ENCODE measurements around the gene CCDC88B. TPM values are rescaled to one million over a fixed set of nuclear protein-coding genes. Genes with fewer than 3 reads are reported as not detected.

CCDC88B gene
- total RNA-seq, 1 experiment from 2014 or later = 9.6 TPM

DNA sequence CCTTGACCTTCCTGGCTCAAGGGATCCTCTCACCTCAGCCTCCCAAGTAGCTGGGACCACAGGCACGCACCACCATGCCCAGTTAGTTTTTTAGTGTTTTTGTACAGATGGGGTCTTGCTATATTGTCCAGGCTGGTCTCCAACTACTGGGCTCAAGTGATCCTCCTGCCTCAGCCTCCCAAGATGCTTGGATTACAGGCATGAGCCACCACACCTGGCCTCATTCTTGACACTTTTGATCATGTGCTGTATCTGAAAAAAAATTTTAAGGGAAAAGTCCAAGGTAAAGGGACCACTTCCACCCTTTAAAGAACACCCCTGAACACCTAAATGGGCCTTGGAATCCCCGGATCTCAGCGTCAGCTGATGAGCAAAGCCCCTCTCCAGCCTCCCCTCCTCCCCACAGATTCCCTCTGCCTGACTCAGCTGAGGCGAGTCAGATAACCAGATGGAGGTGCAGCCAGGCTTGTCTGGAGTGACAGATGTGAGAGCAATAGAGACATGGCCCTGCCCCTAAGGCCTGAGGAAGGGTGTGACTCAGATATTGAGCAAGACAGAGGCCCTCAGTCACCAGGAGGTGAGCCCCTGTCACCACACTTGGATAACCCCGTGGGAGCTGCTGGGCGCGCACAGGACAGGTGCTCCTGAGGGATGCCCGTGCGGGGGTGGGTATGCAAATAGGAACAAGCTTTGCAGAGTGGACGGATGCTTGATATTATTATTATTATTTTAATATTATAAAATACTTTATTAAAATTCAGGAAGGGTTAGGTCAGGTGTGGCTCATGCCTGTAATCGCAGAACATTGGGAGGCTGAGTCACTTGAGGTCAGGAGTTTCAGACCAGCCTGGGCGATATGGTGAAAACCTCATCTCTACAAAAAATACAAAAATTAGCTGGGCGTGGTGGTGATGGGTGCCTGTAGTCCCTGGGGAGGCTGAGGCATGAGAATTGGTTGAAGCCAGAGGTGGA is 5.0 kb upstream of the CCDC88B start:
- Histone ChIP-seq H3K9me2 (ENCODE audit: insufficient read depth) (no peaks in the 10 kb centered on the region), H2AFZ (no peak overlapping the region), H3K4me3 (no peak overlapping the region), H3K4me1 (replicated peaks; ENCODE audit: insufficient read depth) (peaks cover 58% of the 10 kb centered on the region), H3K9me3 (ENCODE audit: insufficient read depth, low read depth) (no peaks in the 10 kb centered on the region), H3F3A (ENCODE audit: insufficient read depth, low read depth) (peaks cover 53% of the 10 kb centered on the region), H3K27ac (peak overlapping the region; percentile 53), H3K36me3 (ENCODE audit: low read depth) (no peaks in the 10 kb centered on the region), H4K20me1 (ENCODE audit: insufficient read depth) (no peaks in the 10 kb centered on the region), H3K27me3 (ENCODE audit: insufficient read depth, low read depth) (no peaks in the 10 kb centered on the region), H3K4me2 (peak overlapping the region; percentile 51), H3K79me2 (ENCODE audit: low read depth) (no peaks in the 10 kb centered on the region)
- no TSS peak for BruUV-seq (replicated peaks)
- CTCF ChIA-PET = interaction anchor here (0.7 to 1.5 kb wide), 3 partner anchors 17 to 22 kb away, joined by 5 to 10 read pairs (median 6); partner anchors contain the start of gene PRDX5
- TF ChIP-seq, protein P1, sequence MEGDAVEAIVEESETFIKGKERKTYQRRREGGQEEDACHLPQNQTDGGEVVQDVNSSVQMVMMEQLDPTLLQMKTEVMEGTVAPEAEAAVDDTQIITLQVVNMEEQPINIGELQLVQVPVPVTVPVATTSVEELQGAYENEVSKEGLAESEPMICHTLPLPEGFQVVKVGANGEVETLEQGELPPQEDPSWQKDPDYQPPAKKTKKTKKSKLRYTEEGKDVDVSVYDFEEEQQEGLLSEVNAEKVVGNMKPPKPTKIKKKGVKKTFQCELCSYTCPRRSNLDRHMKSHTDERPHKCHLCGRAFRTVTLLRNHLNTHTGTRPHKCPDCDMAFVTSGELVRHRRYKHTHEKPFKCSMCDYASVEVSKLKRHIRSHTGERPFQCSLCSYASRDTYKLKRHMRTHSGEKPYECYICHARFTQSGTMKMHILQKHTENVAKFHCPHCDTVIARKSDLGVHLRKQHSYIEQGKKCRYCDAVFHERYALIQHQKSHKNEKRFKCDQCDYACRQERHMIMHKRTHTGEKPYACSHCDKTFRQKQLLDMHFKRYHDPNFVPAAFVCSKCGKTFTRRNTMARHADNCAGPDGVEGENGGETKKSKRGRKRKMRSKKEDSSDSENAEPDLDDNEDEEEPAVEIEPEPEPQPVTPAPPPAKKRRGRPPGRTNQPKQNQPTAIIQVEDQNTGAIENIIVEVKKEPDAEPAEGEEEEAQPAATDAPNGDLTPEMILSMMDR (conservative IDR thresholded peaks at IDR 0.05) = no peak
- no peak for TF ChIP-seq EZH2 (IDR thresholded peaks at IDR 0.05; ENCODE audit: low read depth)
- POLR2A ChIA-PET (ENCODE audit: unreplicated experiment) = interaction anchor here (0.5 to 1.5 kb wide), 4 partner anchors 18 to 1670 kb away, joined by 3 to 11 read pairs (median 7); partner anchors contain the start of genes CSKMT, PRDX5 and TRMT112
- intact Hi-C loops (cut with micrococcal nuclease; ENCODE audit: unreplicated experiment) = loop anchor here (1.0 to 2.0 kb wide), 2 partner anchors 20 to 58 kb away; no protein-coding TSS in a partner anchor
- DNase-seq = peak; percentile 94 to 99

DNA sequence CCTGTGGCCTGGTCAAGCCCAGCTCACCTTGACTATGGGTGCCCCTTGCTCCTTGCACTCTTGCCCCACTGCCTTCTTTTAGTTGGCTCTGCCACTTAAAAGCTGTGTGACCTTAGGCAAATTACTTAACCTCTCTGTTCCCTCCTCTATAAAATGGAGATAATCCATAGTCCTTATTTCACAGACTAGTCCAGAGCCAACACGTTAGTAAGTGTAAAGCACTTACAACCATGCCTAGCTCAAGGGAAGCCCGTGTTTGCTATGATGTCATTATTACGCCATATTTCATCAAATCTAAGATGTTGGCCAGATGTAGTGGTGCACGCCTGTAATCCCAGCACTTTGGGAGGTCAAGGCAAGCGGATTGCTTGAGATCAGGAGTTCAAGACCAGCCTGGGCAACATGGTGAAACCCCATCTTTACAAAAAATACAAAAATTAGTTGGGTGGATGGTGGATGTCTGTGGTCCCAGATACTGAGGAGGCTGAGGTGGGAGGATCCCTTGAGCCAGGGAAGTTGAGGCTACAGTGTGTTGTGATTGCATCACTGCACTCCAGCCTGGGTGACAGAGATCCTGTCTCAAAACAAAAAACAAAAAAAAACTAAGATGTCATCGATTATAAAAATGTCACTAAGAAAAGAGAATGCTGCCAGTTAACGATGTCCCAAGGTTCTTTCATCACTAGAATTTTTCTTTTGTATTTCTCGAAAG is 2.3 kb upstream of the CCDC88B start:
- DNase-seq = no peak
- no TSS peak for BruUV-seq (replicated peaks)
- ChIA-PET CTCF (interaction anchor here (1.4 kb wide), 1 partner anchor 20 kb away, joined by 3 read pairs; the partner anchor contains the start of genes PRDX5 and TRMT112), POLR2A (ENCODE audit: unreplicated experiment) (no interaction called here)
- no peak overlapping the region for H3K4me3 ChIP-seq
- TF ChIP-seq EZH2 (IDR thresholded peaks at IDR 0.05; ENCODE audit: low read depth) = no peak
- TF ChIP-seq, protein P1 (conservative IDR thresholded peaks at IDR 0.05) = no peak
- no peaks in the 10 kb centered on the region for H4K20me1 ChIP-seq (ENCODE audit: insufficient read depth)
- H2AFZ ChIP-seq = no peak overlapping the region
- H3K27me3 ChIP-seq (ENCODE audit: insufficient read depth, low read depth) = no peaks in the 10 kb centered on the region
- intact Hi-C loops (cut with micrococcal nuclease; ENCODE audit: unreplicated experiment) = no loop called here
- peaks cover 44% of the 10 kb centered on the region for H3K4me1 ChIP-seq (replicated peaks; ENCODE audit: insufficient read depth)
- no peak overlapping the region for H3K4me2 ChIP-seq
- no peaks in the 10 kb centered on the region for H3K36me3 ChIP-seq (ENCODE audit: low read depth)
- H3K79me2 ChIP-seq (ENCODE audit: low read depth) = no peaks in the 10 kb centered on the region
- peaks cover 39% of the 10 kb centered on the region for H3F3A ChIP-seq (ENCODE audit: insufficient read depth, low read depth)
- no peaks in the 10 kb centered on the region for H3K9me3 ChIP-seq (ENCODE audit: insufficient read depth, low read depth)
- H3K9me2 ChIP-seq (ENCODE audit: insufficient read depth) = no peaks in the 10 kb centered on the region
- H3K27ac ChIP-seq = no peak overlapping the region

DNA sequence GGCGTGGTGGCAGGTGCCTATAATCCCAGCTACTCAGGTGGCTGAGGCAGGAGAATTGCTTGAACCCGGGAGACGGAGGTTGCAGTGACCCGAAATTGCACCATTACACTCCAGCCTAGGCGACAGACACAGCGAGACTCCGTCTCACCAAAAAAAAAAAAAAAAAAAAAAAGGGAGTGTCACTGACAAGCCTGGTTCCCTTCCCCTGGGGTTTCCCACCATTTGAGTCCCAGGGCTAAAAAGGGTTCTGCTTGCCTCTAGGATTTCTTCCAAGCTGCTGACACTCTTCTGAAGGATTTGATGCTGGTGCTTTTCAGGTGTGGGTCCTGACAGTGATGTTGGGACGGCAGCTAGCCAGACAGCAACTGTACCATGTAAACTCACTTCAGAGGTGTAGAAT is 1.3 kb upstream of the CCDC88B start:
- H3F3A ChIP-seq (ENCODE audit: insufficient read depth, low read depth) = peaks cover 29% of the 10 kb centered on the region
- no peaks in the 10 kb centered on the region for H3K9me2 ChIP-seq (ENCODE audit: insufficient read depth)
- ChIA-PET POLR2A (ENCODE audit: unreplicated experiment) (no interaction called here), CTCF (interaction anchor here (1.4 kb wide), 1 partner anchor 21 kb away, joined by 3 read pairs; the partner anchor contains the start of genes PRDX5 and TRMT112)
- H3K79me2 ChIP-seq (ENCODE audit: low read depth) = no peaks in the 10 kb centered on the region
- no peaks in the 10 kb centered on the region for H3K36me3 ChIP-seq (ENCODE audit: low read depth)
- H3K9me3 ChIP-seq (ENCODE audit: insufficient read depth, low read depth) = no peaks in the 10 kb centered on the region
- no peak for DNase-seq
- BruUV-seq (replicated peaks) = no TSS peak
- H3K4me1 ChIP-seq (replicated peaks; ENCODE audit: insufficient read depth) = peaks cover 36% of the 10 kb centered on the region
- no peak overlapping the region for H2AFZ ChIP-seq
- no peak for TF ChIP-seq EZH2 (IDR thresholded peaks at IDR 0.05; ENCODE audit: low read depth)
- TF ChIP-seq, protein P1 (conservative IDR thresholded peaks at IDR 0.05) = no peak
- intact Hi-C loops (cut with micrococcal nuclease; ENCODE audit: unreplicated experiment) = no loop called here
- H3K27me3 ChIP-seq (ENCODE audit: insufficient read depth, low read depth) = no peaks in the 10 kb centered on the region
- H4K20me1 ChIP-seq (ENCODE audit: insufficient read depth) = no peaks in the 10 kb centered on the region
- H3K4me2 ChIP-seq = no peak overlapping the region
- no peak overlapping the region for H3K27ac ChIP-seq
- H3K4me3 ChIP-seq = no peak overlapping the region
